ENCODE results near the gene QSOX1.

GRCh38 chr1:180235077-180235501 lies 80.4 kb downstream of the QSOX1 start:
- TF ChIP-seq POLR2A (IDR thresholded peaks at IDR 0.05; ENCODE audit: low read depth, low read length) (no peak), POLR2AphosphoS5 (IDR thresholded peaks at IDR 0.05; ENCODE audit: low read depth, low read length) (no peak), SPI1 (IDR thresholded peaks at IDR 0.05; ENCODE audit: low read depth, low read length) (no peak), PAX5 (IDR thresholded peaks at IDR 0.05; ENCODE audit: insufficient read depth, low read length, severe bottlenecking) (no peak), POU2F2 (IDR thresholded peaks at IDR 0.05; ENCODE audit: low read depth, low read length) (no peak)
